Measurements from ENCODE around the gene MEIS1.

GRCh38 chr2:66497431-66498288 is 62.7 kb downstream of the MEIS1 start:
- TF ChIP-seq, protein P1, sequence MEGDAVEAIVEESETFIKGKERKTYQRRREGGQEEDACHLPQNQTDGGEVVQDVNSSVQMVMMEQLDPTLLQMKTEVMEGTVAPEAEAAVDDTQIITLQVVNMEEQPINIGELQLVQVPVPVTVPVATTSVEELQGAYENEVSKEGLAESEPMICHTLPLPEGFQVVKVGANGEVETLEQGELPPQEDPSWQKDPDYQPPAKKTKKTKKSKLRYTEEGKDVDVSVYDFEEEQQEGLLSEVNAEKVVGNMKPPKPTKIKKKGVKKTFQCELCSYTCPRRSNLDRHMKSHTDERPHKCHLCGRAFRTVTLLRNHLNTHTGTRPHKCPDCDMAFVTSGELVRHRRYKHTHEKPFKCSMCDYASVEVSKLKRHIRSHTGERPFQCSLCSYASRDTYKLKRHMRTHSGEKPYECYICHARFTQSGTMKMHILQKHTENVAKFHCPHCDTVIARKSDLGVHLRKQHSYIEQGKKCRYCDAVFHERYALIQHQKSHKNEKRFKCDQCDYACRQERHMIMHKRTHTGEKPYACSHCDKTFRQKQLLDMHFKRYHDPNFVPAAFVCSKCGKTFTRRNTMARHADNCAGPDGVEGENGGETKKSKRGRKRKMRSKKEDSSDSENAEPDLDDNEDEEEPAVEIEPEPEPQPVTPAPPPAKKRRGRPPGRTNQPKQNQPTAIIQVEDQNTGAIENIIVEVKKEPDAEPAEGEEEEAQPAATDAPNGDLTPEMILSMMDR (conservative IDR thresholded peaks at IDR 0.05; ENCODE audit: low read depth, low read length): 0 out of 2 replicates have a peak, but pooled peaks have one; percentile 21
- TF ChIP-seq EZH2 (IDR thresholded peaks at IDR 0.05; ENCODE audit: low read length, unreplicated experiment) (no peak), EZH2phosphoT487 (IDR thresholded peaks at IDR 0.05; ENCODE audit: borderline replicate concordance, low read length) (no peak)
